Vagina (tissue), 2 donors: ENCODE results near the gene APOL1. TPM values are rescaled to one million over a fixed set of nuclear protein-coding genes. Genes with fewer than 3 reads are reported as not detected.
"Not testable (repeated sequence)": the region's sequence is repeated elsewhere in the genome, so short reads cannot be mapped to it uniquely, and the experiment has no call there.

ENCODE experiments used
- DNase-seq, 2 donors: peaks; one replicate each; pipeline ENCODE4 v3.0.0-alpha.2; 2017; ENCODE audit errors: extremely low spot score in 2 of 2
- H3K27ac ChIP-seq: fragments of 200-600 bp; sonication (generic); one replicate; pipeline ENCODE4 v1.5.1; 2019
- H3K27me3 ChIP-seq: fragments of 200-600 bp; sonication (generic); one replicate; pipeline ENCODE4 v1.5.1; 2019
- H3K36me3 ChIP-seq, 2 donors: fragments of 200-600 bp; sonication (generic); one replicate each; pipeline ENCODE4 v1.5.1; 2017 to 2019
- H3K4me1 ChIP-seq: fragments of 200-600 bp; sonication (generic); one replicate; pipeline ENCODE4 v1.5.1; 2019
- H3K4me3 ChIP-seq, 2 donors: fragments of 200-600 bp; sonication (generic); 1 replicate in 1 of 2; 2 replicates in 1 of 2; pipeline ENCODE4 v1.5.1; 2016 to 2019
- H3K9me3 ChIP-seq: fragments of 200-600 bp; sonication (generic); one replicate; pipeline ENCODE4 v1.5.1; 2019
- CTCF ChIP-seq, 3 experiments: fragments of 450-650 bp in 2 of 3; fragments of 200-600 bp in 1 of 3; sonication (generic) in 1 of 3; IDR thresholded peaks; one replicate each; pipeline ENCODE4 v1.5.1; 2017 to 2019; ENCODE audit warnings: antibody characterized with exemption in 3 of 3, mild to moderate bottlenecking in 2 of 3, moderate library complexity in 2 of 3
- POLR2A ChIP-seq, 2 donors: fragments of 450-650 bp; IDR thresholded peaks; one replicate each; pipeline ENCODE4 v1.6.1; 2017; ENCODE audit warnings: antibody characterized with exemption in 2 of 2, mild to moderate bottlenecking in 2 of 2, moderate library complexity in 2 of 2
- POLR2AphosphoS5 ChIP-seq, 2 donors: sonication (generic); formaldehyde crosslinking; IDR thresholded peaks; one replicate each; pipeline ENCODE4 v1.9.0; 2017; ENCODE audit warnings: antibody characterized with exemption in 2 of 2, mild to moderate bottlenecking in 2 of 2, low read depth in 1 of 2; ENCODE audit not compliant: insufficient read depth in 1 of 2
- intact Hi-C: fragments of 100-400 bp; cut with DNase I; formaldehyde crosslinking; loops from one replicate; pipeline ENCODE4 v1.15.1; 2023
- total RNA-seq: library from RNA; depleted of rRNA; stranded (reverse); fragments of >200 nt; gene quantifications from one replicate; pipeline ENCODE4 v1.2.3, GENCODE V29; 2016

The APOL1 gene
- total RNA-seq, 1 donor from 2014 or later, result 28.5 TPM

GRCh38 chr22:36206255-36206654, 46.7 kb upstream of the APOL1 start:
- intact Hi-C loops, result no loop called here
- Histone ChIP-seq H3K4me3 (no peak overlapping the region), H3K27ac (no peak overlapping the region), H3K9me3 (no peaks in the 10 kb centered on the region), H3K27me3 (no peaks in the 10 kb centered on the region), H3K36me3 (no peaks in the 10 kb centered on the region), H3K4me1 (peaks cover 8% of the 10 kb centered on the region)
- DNase-seq, result no peak
- TF ChIP-seq POLR2AphosphoS5 (IDR thresholded peaks at IDR 0.05; ENCODE audit: insufficient read depth in 1 of 2, low read depth in 1 of 2) (no peak), CTCF (IDR thresholded peaks at IDR 0.05) (no peak), POLR2A (IDR thresholded peaks at IDR 0.05) (no peak)

- no peaks in the 10 kb centered on the region for H3K9me3 ChIP-seq
- no peak for TF ChIP-seq POLR2A (IDR thresholded peaks at IDR 0.05)
- TF ChIP-seq POLR2AphosphoS5 (IDR thresholded peaks at IDR 0.05; ENCODE audit: insufficient read depth in 1 of 2, low read depth in 1 of 2), result no peak
- TF ChIP-seq CTCF (IDR thresholded peaks at IDR 0.05), result no peak
- no peak overlapping the region for H3K4me3 ChIP-seq
- intact Hi-C loops, result no loop called here
- H3K4me1 ChIP-seq, result no peaks in the 10 kb centered on the region
- H3K27ac ChIP-seq, result no peak overlapping the region
- no peaks in the 10 kb centered on the region for H3K36me3 ChIP-seq
- DNase-seq, result no peak
- H3K27me3 ChIP-seq, result no peaks in the 10 kb centered on the region
These were observed 44.7 kb upstream of the APOL1 start for GRCh38 chr22:36208162-36208765.

GRCh38 chr22:36208914-36209313, 44.0 kb upstream of the APOL1 start:
- no peak for DNase-seq
- H3K36me3 ChIP-seq, result no peaks in the 10 kb centered on the region
- intact Hi-C loops, result no loop called here
- TF ChIP-seq POLR2A (IDR thresholded peaks at IDR 0.05) (no peak), CTCF (IDR thresholded peaks at IDR 0.05) (no peak), POLR2AphosphoS5 (IDR thresholded peaks at IDR 0.05; ENCODE audit: insufficient read depth in 1 of 2, low read depth in 1 of 2) (no peak)
- no peaks in the 10 kb centered on the region for H3K9me3 ChIP-seq
- H3K27me3 ChIP-seq, result no peaks in the 10 kb centered on the region
- H3K27ac ChIP-seq, result no peak overlapping the region
- no peaks in the 10 kb centered on the region for H3K4me1 ChIP-seq
- no peak overlapping the region for H3K4me3 ChIP-seq

- H3K4me1 ChIP-seq, H3K36me3 ChIP-seq, H3K9me3 ChIP-seq, intact Hi-C loops, DNase-seq, H3K27ac ChIP-seq, H3K27me3 ChIP-seq, H3K4me3 ChIP-seq: not testable (repeated sequence)
These were observed 43.4 kb upstream of the APOL1 start for GRCh38 chr22:36209488-36209908.

GRCh38 chr22:36210224-36210623, 42.7 kb upstream of the APOL1 start:
- Histone ChIP-seq H3K27ac (no peak overlapping the region), H3K4me1 (no peaks in the 10 kb centered on the region), H3K36me3 (no peaks in the 10 kb centered on the region), H3K4me3 (no peak overlapping the region), H3K27me3 (no peaks in the 10 kb centered on the region), H3K9me3 (no peaks in the 10 kb centered on the region)
- DNase-seq, result no peak
- intact Hi-C loops, result no loop called here
- no peak for TF ChIP-seq POLR2A (IDR thresholded peaks at IDR 0.05)
- TF ChIP-seq CTCF (IDR thresholded peaks at IDR 0.05), result no peak
- TF ChIP-seq POLR2AphosphoS5 (IDR thresholded peaks at IDR 0.05; ENCODE audit: insufficient read depth in 1 of 2, low read depth in 1 of 2), result no peak
